Tibial nerve (tissue), 4 donors: ENCODE results near the gene CTBP2. TPM values are rescaled to one million over a fixed set of nuclear protein-coding genes. Genes with fewer than 3 reads are reported as not detected.

Experiments used
- DNase-seq, 2 donors: peaks; one replicate each; pipeline ENCODE4 v3.0.0-alpha.2; 2019; ENCODE audit warnings: low spot score in 2 of 2
- H3K27ac ChIP-seq, 4 donors: fragments of 200-600 bp; sonication (generic) in 3 of 4; one replicate each; pipeline ENCODE4 v1.5.1; 2017 to 2019; ENCODE audit warnings: mild to moderate bottlenecking in 1 of 4
- H3K27me3 ChIP-seq, 2 donors: fragments of 200-600 bp; sonication (generic) in 1 of 2; one replicate each; pipeline versions ENCODE4 v1.5.1 to v1.6.0; 2017 to 2019
- H3K36me3 ChIP-seq, 3 donors: fragments of 200-600 bp; sonication (generic); one replicate each; pipeline ENCODE4 v1.5.1; 2018 to 2019
- H3K4me1 ChIP-seq, 4 donors: fragments of 200-600 bp; sonication (generic) in 3 of 4; one replicate each; pipeline ENCODE4 v1.5.1; 2017 to 2019
- H3K4me3 ChIP-seq, 4 donors: fragments of 200-600 bp; sonication (generic) in 3 of 4; one replicate each; pipeline ENCODE4 v1.5.1; 2017 to 2019; ENCODE audit warnings: mild to moderate bottlenecking in 1 of 4, moderate library complexity in 1 of 4
- H3K9me3 ChIP-seq, 4 donors: fragments of 200-600 bp; sonication (generic) in 3 of 4; one replicate each; pipeline ENCODE4 v1.5.1; 2017 to 2019
- EP300 ChIP-seq, 2 donors: sonication (generic); formaldehyde crosslinking; IDR thresholded peaks; one replicate each; pipeline ENCODE4 v1.6.1; 2017; ENCODE audit warnings: antibody characterized with exemption in 2 of 2, mild to moderate bottlenecking in 1 of 2
- POLR2A ChIP-seq, 2 donors: fragments of 450-650 bp; IDR thresholded peaks; one replicate each; pipeline ENCODE4 v1.6.1; 2017; ENCODE audit warnings: antibody characterized with exemption in 2 of 2, mild to moderate bottlenecking in 2 of 2, moderate library complexity in 2 of 2
- WGBS, 2 donors: methylation state at CpG; one replicate each; pipeline ENCODE4 v1.1.5; 2018; 5-methylcytosine and 5-hydroxymethylcytosine counted together
- total RNA-seq, 4 donors: library from RNA; depleted of rRNA; stranded (reverse); fragments of >200 nt; gene quantifications; one replicate each; pipeline ENCODE4 v1.1.0, GENCODE V29; 2016
- TF ChIP-seq, protein P1 (sequence below), 5 experiments: fragments of 200-600 bp in 3 of 5; fragments of 450-650 bp in 2 of 5; sonication (generic) in 3 of 5; IDR thresholded peaks; one replicate each; pipeline ENCODE4 v1.5.1; 2016 to 2019; ENCODE audit warnings: antibody characterized with exemption in 5 of 5, mild to moderate bottlenecking in 3 of 5, moderate library complexity in 2 of 5

Gene CTBP2
- total RNA-seq, 4 donors from 2014 or later = 40.4 to 97.9 (median 62.3) TPM

DNA sequence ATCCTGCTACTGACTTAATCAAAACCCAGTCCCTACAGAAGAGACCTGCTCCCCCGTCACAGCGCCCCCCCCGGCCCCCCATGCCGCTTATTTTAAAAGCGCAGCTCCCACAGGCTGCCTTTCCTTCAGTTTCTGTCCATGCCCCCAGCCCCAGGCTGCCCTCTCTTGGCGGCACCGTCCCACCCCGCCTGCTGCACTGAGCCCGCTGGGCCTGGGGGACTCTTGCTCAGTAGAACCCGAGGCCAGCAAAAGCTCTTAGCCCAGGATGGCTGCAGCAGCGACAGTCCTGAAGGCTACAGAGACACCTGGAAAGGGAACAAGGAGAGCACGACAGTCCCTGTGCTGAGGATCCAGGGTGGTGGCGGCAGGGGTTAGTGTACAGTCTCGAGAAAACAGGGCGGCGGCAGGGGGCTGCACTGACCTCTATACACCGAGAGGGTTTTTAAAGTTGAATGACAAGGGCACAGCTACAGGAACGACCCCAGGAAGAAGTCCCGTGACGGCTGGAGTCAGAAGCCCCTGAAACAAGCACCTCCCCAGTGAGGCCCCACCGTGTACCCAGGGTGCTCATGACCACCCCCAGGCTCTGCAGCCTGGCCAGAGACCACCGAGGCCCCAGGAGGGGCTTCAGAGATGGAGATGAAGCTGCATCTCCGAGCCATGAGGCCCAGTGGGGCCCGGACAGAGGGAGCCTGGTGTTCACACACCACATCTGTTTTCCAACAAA, 164.1 kb downstream of the CTBP2 start:
- Histone ChIP-seq H3K4me1 (peaks cover 3 to 54% (median 31%) of the 10 kb centered on the region in 4 donors), H3K27me3 (no peaks in the 10 kb centered on the region), H3K36me3 (peaks cover 0 to 70% (median 0%) of the 10 kb centered on the region in 3 donors), H3K4me3 (no peak overlapping the region), H3K9me3 (no peaks in the 10 kb centered on the region), H3K27ac (no peak overlapping the region)
- whole genome bisulfite sequencing, 2 donors = 88 to 90% methylated on average over 24 of the region's 24 CpGs
- DNase-seq = no peak
- no peak for TF ChIP-seq EP300 (IDR thresholded peaks at IDR 0.05)
- TF ChIP-seq, protein P1, sequence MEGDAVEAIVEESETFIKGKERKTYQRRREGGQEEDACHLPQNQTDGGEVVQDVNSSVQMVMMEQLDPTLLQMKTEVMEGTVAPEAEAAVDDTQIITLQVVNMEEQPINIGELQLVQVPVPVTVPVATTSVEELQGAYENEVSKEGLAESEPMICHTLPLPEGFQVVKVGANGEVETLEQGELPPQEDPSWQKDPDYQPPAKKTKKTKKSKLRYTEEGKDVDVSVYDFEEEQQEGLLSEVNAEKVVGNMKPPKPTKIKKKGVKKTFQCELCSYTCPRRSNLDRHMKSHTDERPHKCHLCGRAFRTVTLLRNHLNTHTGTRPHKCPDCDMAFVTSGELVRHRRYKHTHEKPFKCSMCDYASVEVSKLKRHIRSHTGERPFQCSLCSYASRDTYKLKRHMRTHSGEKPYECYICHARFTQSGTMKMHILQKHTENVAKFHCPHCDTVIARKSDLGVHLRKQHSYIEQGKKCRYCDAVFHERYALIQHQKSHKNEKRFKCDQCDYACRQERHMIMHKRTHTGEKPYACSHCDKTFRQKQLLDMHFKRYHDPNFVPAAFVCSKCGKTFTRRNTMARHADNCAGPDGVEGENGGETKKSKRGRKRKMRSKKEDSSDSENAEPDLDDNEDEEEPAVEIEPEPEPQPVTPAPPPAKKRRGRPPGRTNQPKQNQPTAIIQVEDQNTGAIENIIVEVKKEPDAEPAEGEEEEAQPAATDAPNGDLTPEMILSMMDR (IDR thresholded peaks at IDR 0.05) = no peak
- no peak for TF ChIP-seq POLR2A (IDR thresholded peaks at IDR 0.05)

DNA sequence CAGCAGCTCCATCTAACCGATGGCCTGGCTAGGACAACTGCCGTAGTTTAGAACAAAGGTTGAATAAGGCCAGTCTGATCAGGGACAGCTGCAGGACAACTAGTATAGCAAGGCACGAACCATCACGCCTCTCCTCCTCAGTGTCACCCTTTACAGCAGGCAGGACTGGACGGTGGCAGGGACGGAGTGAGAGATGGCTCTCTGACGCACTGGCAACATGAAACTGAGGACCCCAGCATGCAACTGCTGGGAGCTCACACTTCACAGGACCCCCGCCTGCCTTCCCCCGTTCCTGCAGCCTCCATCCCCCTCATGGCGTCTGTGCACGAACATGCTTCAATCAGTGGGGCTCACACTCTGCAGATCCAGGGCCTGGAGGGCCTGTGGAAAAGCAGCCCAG, 164.8 kb downstream of the CTBP2 start:
- 88 to 93% methylated on average over 11 of the region's 11 CpGs for WGBS, 2 donors
- DNase-seq = no peak
- H3K4me3 ChIP-seq = no peak overlapping the region
- no peak for TF ChIP-seq EP300 (IDR thresholded peaks at IDR 0.05)
- TF ChIP-seq POLR2A (IDR thresholded peaks at IDR 0.05) = no peak
- peaks cover 0 to 76% (median 0%) of the 10 kb centered on the region in 3 donors for H3K36me3 ChIP-seq
- peaks cover 0 to 47% (median 25%) of the 10 kb centered on the region in 4 donors for H3K4me1 ChIP-seq
- no peaks in the 10 kb centered on the region for H3K27me3 ChIP-seq
- no peaks in the 10 kb centered on the region for H3K9me3 ChIP-seq
- peak overlapping the region in 1 of 4 donors; percentile 13 for H3K27ac ChIP-seq

DNA sequence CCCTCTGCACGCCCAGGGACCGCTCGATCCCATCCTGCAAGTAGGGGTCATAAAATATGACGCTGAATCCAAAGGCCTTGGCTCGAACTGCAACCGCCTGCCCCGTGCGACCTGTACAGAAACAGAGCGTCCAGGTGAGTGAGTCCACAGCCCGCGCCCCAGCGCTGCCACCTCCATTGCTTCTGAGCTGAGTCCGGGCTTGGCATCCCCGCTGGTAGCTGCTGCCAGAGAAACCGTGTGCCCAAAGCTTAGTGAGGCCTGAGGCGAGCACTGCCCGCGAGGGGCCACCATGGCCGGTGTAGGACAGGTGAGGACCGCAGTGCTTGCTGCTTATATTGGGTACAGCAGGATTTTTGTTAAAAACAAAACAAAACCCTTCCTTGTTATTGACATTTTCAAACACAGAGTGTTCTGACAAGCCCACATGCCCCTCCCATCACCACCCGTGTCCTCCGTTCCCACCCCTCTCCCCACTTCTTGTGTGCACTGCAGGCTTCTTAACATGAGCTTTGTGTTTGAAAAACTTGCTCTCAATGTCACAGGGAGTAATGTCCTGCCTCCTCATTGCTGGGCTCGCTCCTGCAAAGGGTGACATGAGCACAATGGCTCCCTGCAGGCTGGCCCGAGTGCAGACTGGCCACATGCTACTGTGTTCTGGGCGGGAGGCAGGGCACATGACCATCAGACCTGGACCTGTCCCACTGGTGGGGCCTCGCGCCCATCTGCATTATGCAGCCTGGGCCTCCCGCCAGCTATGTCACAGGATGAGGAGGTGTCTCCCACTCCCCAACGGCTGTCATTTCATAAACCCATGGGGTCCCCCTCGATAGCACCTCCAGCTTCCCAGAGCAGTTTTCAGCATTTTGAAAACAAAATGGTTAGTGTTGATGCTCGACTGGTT, 165.5 kb downstream of the CTBP2 start:
- Histone ChIP-seq H3K36me3 (peaks cover 0 to 83% (median 0%) of the 10 kb centered on the region in 3 donors), H3K4me1 (peaks cover 0 to 42% (median 17%) of the 10 kb centered on the region in 4 donors), H3K4me3 (no peak overlapping the region), H3K27ac (peak overlapping the region in 1 of 4 donors; percentile 13), H3K9me3 (no peaks in the 10 kb centered on the region), H3K27me3 (no peaks in the 10 kb centered on the region)
- 83 to 86% methylated on average over 30 to 31 of the region's 31 CpGs for WGBS, 2 donors
- DNase-seq = no peak
- TF ChIP-seq, protein P1 (IDR thresholded peaks at IDR 0.05) = no peak
- TF ChIP-seq EP300 (IDR thresholded peaks at IDR 0.05) = no peak
- no peak for TF ChIP-seq POLR2A (IDR thresholded peaks at IDR 0.05)

DNA sequence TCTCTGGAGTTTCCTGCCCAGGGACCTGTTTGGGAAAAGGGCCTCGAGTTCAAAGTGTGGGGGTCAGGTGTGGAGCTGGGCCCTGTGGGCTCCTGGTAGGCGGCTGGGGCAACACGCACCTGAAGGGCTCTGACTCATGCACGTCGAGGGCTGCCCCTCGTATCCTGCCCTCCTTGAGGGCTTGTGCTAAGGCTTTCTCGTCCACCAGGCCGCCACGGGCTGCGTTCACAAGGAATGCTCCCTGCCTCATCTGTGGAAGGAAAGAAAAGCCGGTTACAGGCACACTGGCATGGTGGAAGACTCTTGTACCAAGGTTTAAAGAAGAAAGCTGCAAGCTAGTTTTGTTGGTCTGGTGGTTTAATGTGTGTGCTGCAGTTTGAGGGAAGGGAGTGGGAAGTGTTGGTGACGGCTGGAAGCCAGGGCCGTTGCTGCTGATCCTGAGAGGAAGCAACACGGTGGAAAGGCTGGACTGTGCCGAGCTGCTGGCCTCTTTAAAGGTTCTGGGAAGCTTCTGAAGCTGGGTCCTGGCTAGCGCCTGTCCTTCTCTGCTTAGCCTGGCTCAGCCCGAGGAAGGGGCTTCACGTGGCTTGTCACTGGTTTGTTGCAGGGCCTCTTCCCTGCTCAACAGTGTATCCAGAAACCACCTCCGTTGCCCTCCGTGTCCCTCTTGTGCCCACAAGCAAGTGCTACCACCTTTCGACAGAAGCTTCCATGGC, 166.5 kb downstream of the CTBP2 start:
- Histone ChIP-seq H3K9me3 (no peaks in the 10 kb centered on the region), H3K36me3 (peaks cover 0 to 92% (median 0%) of the 10 kb centered on the region in 3 donors), H3K27me3 (no peaks in the 10 kb centered on the region), H3K4me3 (no peak overlapping the region), H3K27ac (peak overlapping the region in 1 of 4 donors; percentile 54), H3K4me1 (peaks cover 0 to 37% (median 8%) of the 10 kb centered on the region in 4 donors)
- TF ChIP-seq POLR2A (IDR thresholded peaks at IDR 0.05) (no peak), EP300 (IDR thresholded peaks at IDR 0.05) (no peak)
- TF ChIP-seq, protein P1 (IDR thresholded peaks at IDR 0.05) = no peak
- no peak for DNase-seq
- 90% methylated on average over 17 to 21 of the region's 21 CpGs for WGBS, 2 donors

DNA sequence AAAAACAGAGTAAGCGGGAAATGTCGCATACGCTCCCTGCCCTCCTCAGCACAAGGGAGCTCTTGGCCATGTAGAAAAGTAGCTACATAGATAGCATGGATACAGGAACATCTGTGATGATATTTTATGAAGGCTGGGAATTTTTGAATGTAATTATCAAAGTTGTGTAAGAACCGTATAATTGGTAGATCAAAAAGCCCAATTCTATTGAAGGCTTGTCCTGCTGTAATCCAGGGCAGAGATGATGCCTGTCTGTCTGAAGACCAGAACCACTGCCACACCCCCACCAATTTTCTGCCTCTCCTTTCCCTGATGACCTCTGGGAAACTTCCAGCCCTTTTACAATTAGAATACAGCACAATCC, 167.0 kb downstream of the CTBP2 start:
- Histone ChIP-seq H3K36me3 (peaks cover 0 to 93% (median 0%) of the 10 kb centered on the region in 3 donors), H3K27ac (peak overlapping the region in 1 of 4 donors; percentile 54), H3K9me3 (no peaks in the 10 kb centered on the region), H3K27me3 (no peaks in the 10 kb centered on the region), H3K4me1 (peaks cover 0 to 31% (median 4%) of the 10 kb centered on the region in 4 donors), H3K4me3 (no peak overlapping the region)
- TF ChIP-seq EP300 (IDR thresholded peaks at IDR 0.05) = no peak
- TF ChIP-seq POLR2A (IDR thresholded peaks at IDR 0.05) = no peak
- TF ChIP-seq, protein P1 (IDR thresholded peaks at IDR 0.05) = no peak
- no peak for DNase-seq
- 95 to 98% methylated on average over 4 of the region's 4 CpGs for WGBS, 2 donors
